GM21786 (cell line): Measurements from ENCODE around the gene XAB2.
"Not testable (repeated sequence)": the region's sequence is repeated elsewhere in the genome, so short reads cannot be mapped to it uniquely, and the experiment has no call there.

Experiments
- ATAC-seq: cut with Tn5 transposase; IDR thresholded peaks from one replicate; pipeline ENCODE4 v1.9.1; 2021; ENCODE audit not compliant: unreplicated experiment

XAB2 gene

GRCh38 chr19:7650148-7650547 lies 20.8 kb upstream of the XAB2 start:
- ATAC-seq, result no peak

GRCh38 chr19:7648265-7649014 lies 19.1 kb upstream of the XAB2 start:
- no peak for ATAC-seq

- no peak for ATAC-seq
These were observed 17.8 kb upstream of the XAB2 start for GRCh38 chr19:7647156-7647555.

- no peak for ATAC-seq
These were observed 17.0 kb upstream of the XAB2 start for GRCh38 chr19:7646426-7646700.

GRCh38 chr19:7645656-7646425 lies 16.5 kb upstream of the XAB2 start:
- no peak for ATAC-seq

- no peak for ATAC-seq
These were observed 15.8 kb upstream of the XAB2 start for GRCh38 chr19:7645163-7645562.

- no peak for ATAC-seq
These were observed 15.2 kb upstream of the XAB2 start for GRCh38 chr19:7644550-7644877.

GRCh38 chr19:7643629-7644549 lies 14.5 kb upstream of the XAB2 start:
- not testable (repeated sequence) for ATAC-seq

- ATAC-seq, result no peak
These were observed 13.7 kb upstream of the XAB2 start for GRCh38 chr19:7643031-7643415.

GRCh38 chr19:7642295-7643030 lies 13.1 kb upstream of the XAB2 start:
- no peak for ATAC-seq

GRCh38 chr19:7641290-7642276 lies 12.2 kb upstream of the XAB2 start:
- ATAC-seq, result no peak

GRCh38 chr19:7640803-7641202 lies 11.5 kb upstream of the XAB2 start:
- ATAC-seq, result no peak

GRCh38 chr19:7639863-7640348 lies 10.6 kb upstream of the XAB2 start:
- no peak for ATAC-seq

- no peak for ATAC-seq
These were observed 9.6 kb upstream of the XAB2 start for GRCh38 chr19:7638802-7639465.

GRCh38 chr19:7637374-7638256 lies 8.3 kb upstream of the XAB2 start:
- ATAC-seq, result no peak

- ATAC-seq, result no peak
These were observed 7.5 kb upstream of the XAB2 start, which contains the start of gene STXBP2 for GRCh38 chr19:7636691-7637373. Gene STXBP2, plus strand, starts transcription at chr19:7637110. Its CDS starts 40 bp downstream, at chr19:7637150.

- no peak for ATAC-seq
These were observed 7.0 kb upstream of the XAB2 start for GRCh38 chr19:7636317-7636690.

- no peak for ATAC-seq
These were observed 6.3 kb upstream of the XAB2 start for GRCh38 chr19:7635670-7636069.
